GM18858 (cell line): ENCODE measurements around the gene UBE2I.
"Not testable (repeated sequence)": the region's sequence is repeated elsewhere in the genome, so short reads cannot be mapped to it uniquely, and the experiment has no call there.

Experiments used
- ATAC-seq: cut with Tn5 transposase; IDR thresholded peaks from one replicate; pipeline ENCODE4 v1.9.1; 2021; ENCODE audit not compliant: unreplicated experiment

Gene UBE2I

DNA sequence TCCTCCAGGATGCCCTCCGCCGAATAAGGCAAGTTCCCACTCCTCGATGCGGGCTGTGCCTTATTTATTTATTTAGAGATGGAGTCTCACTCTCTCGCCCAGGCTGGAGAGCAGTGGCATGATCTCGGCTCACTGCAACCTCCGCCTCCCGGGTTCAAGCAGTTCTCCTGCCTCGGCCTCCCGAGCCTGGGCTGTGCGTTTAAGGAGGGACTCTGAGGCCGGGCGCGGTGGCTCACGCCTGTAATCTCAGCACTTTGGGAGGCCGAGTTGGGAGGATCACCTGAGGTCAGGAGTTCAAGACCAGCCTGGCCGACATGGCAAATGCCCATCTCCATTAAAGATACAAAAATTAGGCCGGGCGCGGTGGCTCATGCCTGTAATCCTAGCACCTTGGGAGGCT lies 18.7 kb downstream of the UBE2I start:
- not testable (repeated sequence) for ATAC-seq

GRCh38 chr16:1328961-1329360 lies 19.5 kb downstream of the UBE2I start:
- ATAC-seq, result not testable (repeated sequence)

DNA sequence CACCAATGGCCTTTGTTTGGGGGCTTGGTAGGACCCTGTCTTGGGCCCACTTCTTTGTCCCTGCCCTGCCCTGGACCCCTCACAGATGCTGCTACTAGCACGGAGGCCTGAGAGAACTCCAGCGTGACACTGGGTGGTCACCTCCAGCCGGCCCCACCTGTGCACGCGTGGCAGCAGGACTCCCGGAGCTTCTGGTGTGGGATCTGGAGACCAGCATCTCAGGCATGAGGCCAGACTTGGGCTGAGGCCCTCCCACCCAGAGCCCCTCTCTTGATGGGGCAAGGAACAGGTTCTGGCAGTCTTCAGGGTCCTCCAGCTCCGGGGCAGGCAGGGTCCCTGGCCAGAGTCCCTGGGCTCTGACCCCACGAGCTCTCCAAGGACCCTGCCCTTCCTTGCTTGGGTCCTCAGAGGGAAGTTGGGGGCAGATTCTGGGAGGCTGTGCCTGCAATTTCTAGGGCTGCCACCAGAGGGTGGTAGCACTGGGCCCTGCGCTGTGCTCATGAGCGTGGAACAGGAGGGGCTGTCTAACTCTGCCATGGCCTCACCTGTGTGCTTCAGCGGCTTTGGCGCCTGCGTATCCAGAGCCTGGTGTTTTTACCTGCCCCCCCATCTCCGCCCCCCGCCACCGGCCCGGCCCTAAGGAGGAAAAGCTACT lies 21.0 kb downstream of the UBE2I start:
- ATAC-seq, result no peak

DNA sequence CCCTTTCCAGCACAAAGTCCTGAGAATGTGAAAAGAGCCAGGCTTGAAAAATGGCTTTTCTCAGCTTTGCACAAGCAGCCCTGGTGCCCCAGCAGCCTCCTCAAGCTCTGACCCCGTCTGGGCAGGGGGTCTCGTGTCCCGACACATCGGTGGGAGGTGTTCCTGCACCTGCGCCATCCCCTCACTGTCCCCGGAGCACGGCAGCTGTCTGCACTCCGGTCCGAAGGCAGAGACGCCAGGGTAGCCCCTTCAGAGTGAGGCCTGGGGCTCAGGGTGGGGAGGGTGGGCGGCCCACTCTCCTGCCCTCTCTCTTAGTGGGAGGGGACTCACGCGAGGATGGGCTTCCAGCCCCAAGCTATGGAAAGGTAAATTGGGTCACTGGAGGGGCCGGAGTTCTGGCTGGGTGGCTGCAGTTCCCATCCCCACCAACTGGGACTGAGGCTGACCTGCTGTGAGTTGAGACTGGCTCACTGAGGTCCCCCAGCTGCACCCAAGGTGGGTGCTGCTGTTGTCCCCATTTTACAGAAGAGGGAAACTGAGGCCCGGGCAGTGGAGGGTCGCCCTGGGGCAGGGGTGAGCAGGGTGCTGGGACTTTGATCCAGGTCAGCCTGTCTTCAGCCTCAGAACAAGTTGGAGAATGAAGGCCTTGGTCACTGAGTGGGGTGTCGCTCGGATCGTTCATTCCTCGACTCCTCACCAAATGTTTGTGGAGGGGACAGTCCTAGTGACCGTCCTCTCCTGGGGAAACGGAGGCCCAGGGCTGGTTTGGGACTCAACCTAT lies 21.7 kb downstream of the UBE2I start:
- ATAC-seq, result no peak

GRCh38 chr16:1331712-1332617 lies 22.5 kb downstream of the UBE2I start:
- no peak for ATAC-seq

DNA sequence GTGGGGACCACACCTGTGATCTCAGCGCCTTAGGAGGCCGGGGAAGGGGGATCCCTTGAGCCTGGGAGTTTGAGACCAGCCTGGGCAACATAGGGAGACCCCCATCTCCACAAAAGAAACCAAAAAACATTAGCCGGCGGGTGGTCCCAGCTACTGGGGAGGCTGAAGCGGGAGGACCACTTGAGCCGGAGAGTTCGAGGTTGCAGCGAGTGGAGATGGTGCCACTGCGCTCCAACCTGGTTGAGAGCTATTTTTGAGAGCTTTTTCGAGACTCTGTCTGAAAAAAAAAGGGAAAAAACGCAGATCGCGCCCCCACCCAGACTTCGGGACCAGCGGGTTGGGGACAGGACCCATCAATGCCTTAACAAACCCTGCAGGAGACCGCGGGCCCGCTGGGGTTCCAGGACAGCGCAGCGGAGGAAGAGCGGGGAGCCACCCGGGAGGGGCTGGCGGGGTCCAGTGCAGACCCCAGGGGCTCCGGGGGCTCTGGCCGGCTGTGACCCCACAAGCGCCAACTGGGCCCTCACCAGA lies 23.2 kb downstream of the UBE2I start:
- ATAC-seq, result no peak

DNA sequence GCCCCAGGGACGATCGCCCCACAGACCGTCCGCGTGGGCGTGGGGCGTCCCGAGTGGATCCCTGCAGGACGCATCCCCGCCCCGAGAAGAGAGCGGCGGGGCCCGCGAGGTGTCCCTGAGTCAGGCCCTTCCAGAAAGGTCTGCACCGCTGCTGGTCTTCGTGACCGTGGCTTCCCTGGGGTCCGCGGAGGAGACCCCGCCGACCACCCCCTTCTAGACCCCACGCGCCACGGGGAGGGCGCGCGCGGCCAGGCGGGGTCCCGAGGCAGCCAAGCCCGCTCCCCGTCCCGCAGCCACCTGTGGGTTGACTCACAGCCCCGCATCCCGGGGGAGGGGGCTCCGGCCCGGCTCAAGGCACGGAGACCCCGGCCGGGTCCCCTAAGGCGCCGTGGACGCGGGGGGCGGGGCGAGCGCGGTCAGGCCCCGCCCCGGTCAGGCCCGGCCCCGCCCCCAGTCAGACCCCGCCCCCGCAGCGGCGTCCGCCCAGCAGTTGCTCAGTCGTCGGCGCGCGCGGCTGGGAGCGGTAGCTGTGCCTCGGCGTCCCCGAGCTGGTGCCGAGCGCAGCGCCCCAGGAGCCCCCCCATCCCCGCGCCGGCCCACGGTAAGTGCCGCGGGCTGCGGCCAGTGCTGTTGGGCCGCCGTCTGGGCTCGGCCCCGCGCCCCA lies 23.8 kb downstream of the UBE2I start, which contains the start of gene BAIAP3:
Gene BAIAP3, plus strand, starts transcription at position 497 of the 664 bp plus-strand sequence. CDS start 4,905 bp downstream, outside the sequence.
- ATAC-seq, result no peak

GRCh38 chr16:1333854-1334700 lies 24.6 kb downstream of the UBE2I start:
- ATAC-seq, result no peak

GRCh38 chr16:1334739-1335138 lies 25.3 kb downstream of the UBE2I start:
- ATAC-seq, result no peak

DNA sequence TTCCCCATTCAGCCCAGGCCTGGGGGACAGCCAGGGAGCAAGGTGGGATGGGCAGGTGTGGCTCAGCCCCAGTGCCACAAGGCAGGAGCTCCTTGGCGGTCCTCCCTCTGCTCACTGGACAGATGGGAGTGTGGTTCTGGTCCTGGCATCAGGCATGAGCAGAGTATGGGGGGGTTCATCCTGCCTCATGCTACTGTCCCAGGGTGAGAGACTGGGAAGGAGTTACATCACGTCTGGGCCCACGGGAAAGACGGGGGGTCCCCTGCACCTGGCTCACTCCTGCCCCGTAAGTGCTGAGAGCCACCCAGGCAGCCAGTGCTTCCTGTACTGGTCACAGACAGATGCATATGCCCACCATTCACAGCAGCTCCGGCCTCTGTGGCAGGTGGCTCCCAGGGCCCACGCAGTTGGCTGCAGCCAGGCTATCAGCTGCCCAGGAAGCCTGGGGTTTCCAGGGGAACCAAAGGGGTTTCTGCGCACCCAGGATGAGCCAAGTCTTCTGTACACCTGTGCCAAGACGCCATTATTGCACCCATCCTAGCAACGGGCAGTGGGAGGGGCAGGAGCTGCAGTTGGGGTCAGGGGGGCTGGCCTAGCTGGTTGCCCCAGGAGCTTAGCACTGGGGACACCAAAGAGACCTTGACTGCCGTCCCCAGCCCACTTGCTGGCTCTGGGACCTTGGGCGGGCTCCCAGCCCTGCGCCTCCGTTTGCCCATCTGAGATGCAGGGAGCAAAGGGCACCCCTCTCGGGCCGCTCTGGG lies 26.0 kb downstream of the UBE2I start:
- ATAC-seq, result no peak

DNA sequence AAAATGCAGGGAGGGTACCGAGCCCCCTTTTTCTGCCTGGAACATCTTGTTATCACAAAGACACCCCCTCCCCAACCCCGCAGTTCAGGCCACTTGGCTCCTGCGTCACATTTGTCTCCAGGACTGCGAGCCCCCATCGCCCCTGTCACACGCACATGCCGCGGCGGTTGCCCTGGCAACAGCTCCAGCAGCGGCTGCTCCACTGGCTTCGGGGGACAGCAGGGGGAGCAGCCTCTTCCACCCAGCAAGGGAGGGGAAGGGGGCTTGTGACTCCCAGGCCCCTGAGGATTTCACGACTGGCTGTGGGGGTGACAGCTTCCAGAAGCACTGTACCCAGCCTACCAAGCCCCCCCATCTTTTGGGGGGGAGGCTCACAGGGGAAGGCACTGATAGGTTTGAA lies 26.6 kb downstream of the UBE2I start:
- ATAC-seq, result no peak

- no peak for ATAC-seq
Measured at GRCh38 chr16:1336619-1337018, 27.2 kb downstream of the UBE2I start.

DNA sequence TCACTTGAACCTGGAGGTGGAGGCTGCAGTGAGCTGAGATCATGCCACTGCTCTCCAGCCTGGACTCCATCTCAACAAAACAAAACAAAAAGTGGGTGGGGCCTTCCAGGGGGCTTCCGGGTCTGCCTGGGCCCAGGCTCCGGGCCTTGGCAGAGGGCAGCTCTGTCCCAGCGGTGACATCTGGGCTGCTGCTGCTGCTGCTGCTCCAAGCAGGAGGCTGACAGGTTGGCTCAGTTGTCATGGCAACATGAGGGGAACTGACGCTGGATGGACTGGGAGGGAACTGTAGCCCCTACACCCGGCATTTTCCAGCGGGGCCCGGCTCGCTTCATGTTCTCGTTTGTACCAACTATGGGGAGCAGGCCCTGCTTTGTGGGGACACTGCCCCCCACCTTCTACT lies 28.1 kb downstream of the UBE2I start:
- ATAC-seq, result no peak

GRCh38 chr16:1338119-1338730 lies 28.8 kb downstream of the UBE2I start:
- ATAC-seq, result no peak

DNA sequence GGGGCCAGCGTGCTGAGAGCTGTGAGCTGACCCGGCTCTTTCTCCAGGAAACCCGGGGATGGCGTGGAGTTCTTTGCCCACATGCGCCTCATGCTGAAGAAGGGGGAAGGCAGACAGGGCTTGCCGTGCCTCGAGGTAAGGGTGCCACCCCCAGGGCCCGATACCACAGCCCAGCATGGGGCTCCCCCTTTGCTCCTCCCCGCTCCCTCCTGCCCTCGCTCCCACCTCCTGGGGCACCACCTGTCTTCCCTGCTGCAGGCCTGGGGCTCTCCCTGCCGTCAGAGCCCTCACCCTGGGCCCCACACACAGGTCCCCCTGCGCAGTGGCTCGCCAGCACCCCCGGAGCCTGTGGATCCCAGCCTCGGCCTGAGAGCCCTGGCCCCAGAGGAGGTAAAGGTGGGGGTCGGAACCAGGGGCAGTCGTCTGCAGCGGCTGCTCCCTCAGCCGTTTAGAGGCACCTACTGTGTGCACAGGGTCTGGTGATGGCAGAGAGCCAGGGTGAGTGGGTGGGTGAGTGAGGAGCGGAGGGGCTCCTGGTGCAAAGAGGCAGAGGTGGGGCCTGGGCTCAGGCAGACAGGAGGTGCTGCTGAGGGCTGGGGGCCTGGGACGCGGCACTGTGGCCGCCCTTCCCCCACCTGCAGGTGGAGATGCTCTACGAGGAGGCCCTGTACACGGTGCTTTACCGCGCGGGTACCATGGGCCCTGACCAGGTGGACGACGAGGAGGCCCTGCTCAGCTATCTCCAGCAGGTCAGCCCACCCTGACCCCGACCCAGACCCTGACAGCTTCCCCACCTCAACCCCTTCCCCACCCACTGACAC lies 29.6 kb downstream of the UBE2I start:
- no peak for ATAC-seq

DNA sequence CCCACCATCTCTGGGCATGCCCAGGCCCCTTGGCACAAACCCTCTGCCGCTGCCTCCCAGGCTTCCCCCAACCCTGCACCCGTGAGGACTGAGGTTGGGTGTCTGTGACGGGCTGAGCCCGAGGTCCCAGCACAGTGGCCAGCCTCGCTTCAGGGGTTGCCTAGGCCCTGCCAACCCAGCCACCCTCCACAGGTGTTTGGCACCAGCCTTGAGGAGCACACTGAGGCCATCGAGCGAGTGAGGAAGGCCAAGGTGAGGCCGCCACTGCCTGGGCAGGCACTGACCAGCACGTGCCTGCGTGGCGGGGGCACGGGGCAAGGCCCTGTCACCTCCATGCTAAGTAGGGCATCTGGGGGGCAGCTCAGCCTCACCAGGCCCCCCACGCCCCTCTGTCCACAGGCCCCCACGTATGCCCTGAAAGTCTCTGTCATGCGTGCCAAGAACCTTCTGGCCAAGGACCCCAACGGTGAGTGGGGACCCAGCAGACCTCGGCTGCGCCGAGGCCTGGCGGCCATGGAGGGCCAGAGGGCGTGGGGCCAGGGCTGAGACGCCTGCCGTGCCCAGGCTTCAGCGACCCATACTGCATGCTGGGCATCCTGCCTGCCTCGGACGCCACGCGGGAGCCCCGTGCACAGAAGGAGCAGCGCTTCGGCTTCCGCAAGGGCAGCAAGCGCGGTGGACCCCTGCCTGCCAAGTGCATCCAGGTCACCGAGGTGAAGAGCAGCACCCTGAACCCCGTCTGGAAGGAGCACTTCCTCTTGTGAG lies 31.5 kb downstream of the UBE2I start:
- ATAC-seq, result no peak
